ENCODE data around the gene SULF2. TPM values are rescaled to one million over a fixed set of nuclear protein-coding genes. Genes with fewer than 3 reads are reported as not detected.

Gene SULF2
- total RNA-seq, 1 experiment from 2014 or later = 0.69 TPM

GRCh38 chr20:47754946-47755652 is 30.2 kb downstream of the SULF2 start:
- no peak overlapping the region for H3K27ac ChIP-seq (ENCODE audit: low read depth, low read length, poor library complexity, severe bottlenecking)
- no peaks in the 10 kb centered on the region for H3K4me1 ChIP-seq (ENCODE audit: insufficient read depth, low read length, poor library complexity, severe bottlenecking)
- no peak overlapping the region for H3K4me3 ChIP-seq (ENCODE audit: low read depth, low read length, poor library complexity, severe bottlenecking)
- TF ChIP-seq, protein P1, sequence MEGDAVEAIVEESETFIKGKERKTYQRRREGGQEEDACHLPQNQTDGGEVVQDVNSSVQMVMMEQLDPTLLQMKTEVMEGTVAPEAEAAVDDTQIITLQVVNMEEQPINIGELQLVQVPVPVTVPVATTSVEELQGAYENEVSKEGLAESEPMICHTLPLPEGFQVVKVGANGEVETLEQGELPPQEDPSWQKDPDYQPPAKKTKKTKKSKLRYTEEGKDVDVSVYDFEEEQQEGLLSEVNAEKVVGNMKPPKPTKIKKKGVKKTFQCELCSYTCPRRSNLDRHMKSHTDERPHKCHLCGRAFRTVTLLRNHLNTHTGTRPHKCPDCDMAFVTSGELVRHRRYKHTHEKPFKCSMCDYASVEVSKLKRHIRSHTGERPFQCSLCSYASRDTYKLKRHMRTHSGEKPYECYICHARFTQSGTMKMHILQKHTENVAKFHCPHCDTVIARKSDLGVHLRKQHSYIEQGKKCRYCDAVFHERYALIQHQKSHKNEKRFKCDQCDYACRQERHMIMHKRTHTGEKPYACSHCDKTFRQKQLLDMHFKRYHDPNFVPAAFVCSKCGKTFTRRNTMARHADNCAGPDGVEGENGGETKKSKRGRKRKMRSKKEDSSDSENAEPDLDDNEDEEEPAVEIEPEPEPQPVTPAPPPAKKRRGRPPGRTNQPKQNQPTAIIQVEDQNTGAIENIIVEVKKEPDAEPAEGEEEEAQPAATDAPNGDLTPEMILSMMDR (conservative IDR thresholded peaks at IDR 0.05; ENCODE audit: low read depth, low read length) = no peak
- TF ChIP-seq EZH2 (IDR thresholded peaks at IDR 0.05; ENCODE audit: borderline replicate concordance, low read depth, low read length, poor library complexity, severe bottlenecking) = no peak
- no TSS peak for BruUV-seq (replicated peaks)
- no peak for DNase-seq (ENCODE audit: low spot score)
- CTCF ChIA-PET = no interaction called here
- intact Hi-C loops (cut with micrococcal nuclease; ENCODE audit: unreplicated experiment) = no loop called here
- H3K36me3 ChIP-seq (ENCODE audit: insufficient read depth, low read length, poor library complexity, severe bottlenecking) = no peaks in the 10 kb centered on the region
- POLR2A ChIA-PET (ENCODE audit: low non-redundant PET) = interaction anchor here (0.6 kb wide), 1 partner anchor 31 kb away, joined by 3 read pairs; no protein-coding TSS in a partner anchor
- no peaks in the 10 kb centered on the region for H3K27me3 ChIP-seq (replicated peaks; ENCODE audit: insufficient read depth, low read depth, low read length, poor library complexity)
- no peaks in the 10 kb centered on the region for H3K9me3 ChIP-seq (ENCODE audit: low read depth, low read length, poor library complexity, severe bottlenecking)

DNA sequence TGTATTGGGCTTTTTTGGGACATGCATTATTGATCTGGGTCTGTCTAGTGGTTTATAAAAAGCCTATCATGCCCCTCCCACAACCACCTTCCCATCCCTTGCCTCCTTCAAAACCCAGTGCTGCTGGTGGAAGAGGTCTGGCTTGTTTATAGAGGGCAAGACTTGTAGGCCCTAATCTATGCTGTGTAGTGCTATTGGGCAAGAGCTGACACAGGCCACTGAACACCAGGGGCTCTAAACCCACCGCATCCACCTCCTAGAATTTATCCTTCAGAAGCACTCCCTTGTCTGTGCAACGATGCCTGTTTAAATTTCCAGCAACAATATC is 30.9 kb downstream of the SULF2 start:
- intact Hi-C loops (cut with micrococcal nuclease; ENCODE audit: unreplicated experiment) = no loop called here
- ChIA-PET CTCF (no interaction called here), POLR2A (ENCODE audit: low non-redundant PET) (no interaction called here)
- no peak for DNase-seq (ENCODE audit: low spot score)
- no TSS peak for BruUV-seq (replicated peaks)
- no peak overlapping the region for H3K27ac ChIP-seq (ENCODE audit: low read depth, low read length, poor library complexity, severe bottlenecking)
- H3K36me3 ChIP-seq (ENCODE audit: insufficient read depth, low read length, poor library complexity, severe bottlenecking) = no peaks in the 10 kb centered on the region
- TF ChIP-seq, protein P1 (conservative IDR thresholded peaks at IDR 0.05; ENCODE audit: low read depth, low read length) = no peak
- no peak for TF ChIP-seq EZH2 (IDR thresholded peaks at IDR 0.05; ENCODE audit: borderline replicate concordance, low read depth, low read length, poor library complexity, severe bottlenecking)
- H3K9me3 ChIP-seq (ENCODE audit: low read depth, low read length, poor library complexity, severe bottlenecking) = no peaks in the 10 kb centered on the region
- H3K4me3 ChIP-seq (ENCODE audit: low read depth, low read length, poor library complexity, severe bottlenecking) = no peak overlapping the region
- H3K27me3 ChIP-seq (replicated peaks; ENCODE audit: insufficient read depth, low read depth, low read length, poor library complexity) = no peaks in the 10 kb centered on the region
- no peaks in the 10 kb centered on the region for H3K4me1 ChIP-seq (ENCODE audit: insufficient read depth, low read length, poor library complexity, severe bottlenecking)

DNA sequence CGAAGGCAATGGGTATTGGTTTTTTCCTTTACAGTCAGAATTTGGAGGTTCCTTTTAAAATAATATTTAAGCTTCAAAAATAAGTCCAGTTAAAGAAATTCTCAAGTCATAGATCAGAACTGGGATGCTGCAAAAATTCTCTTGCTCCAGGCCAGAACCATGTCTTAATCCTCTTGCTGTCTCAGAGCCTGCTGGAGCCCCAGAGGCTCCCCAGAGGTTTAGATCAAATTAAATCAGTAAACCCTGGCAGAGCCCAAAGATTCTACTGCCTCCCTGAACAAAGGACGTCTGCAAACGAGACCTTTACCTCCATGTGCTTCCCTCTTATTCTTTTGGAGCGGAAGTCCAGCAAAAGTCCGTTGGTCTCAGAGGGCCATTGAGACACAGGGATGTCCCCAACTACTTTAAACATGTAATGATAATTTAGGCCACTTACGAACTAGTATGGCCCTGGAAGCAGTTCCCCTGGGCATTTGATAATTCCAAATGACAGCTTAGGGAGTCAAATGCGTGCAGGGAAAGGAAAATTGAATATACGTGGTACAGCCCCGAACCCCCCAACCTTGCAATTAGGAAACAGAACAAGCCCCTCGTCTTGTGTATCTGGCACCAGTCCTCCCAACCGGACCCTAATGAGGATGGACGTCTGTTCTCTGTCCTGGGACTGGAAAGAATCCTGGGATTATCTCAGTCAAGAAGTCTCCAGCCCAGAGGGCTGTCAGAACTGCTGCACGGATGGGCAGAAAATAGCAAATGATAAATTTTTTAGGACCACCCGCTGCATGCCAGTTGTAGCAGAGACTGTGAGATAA is 31.5 kb downstream of the SULF2 start:
- H3K9me3 ChIP-seq (ENCODE audit: low read depth, low read length, poor library complexity, severe bottlenecking) = no peaks in the 10 kb centered on the region
- no peaks in the 10 kb centered on the region for H3K27me3 ChIP-seq (replicated peaks; ENCODE audit: insufficient read depth, low read depth, low read length, poor library complexity)
- ChIA-PET CTCF (no interaction called here), POLR2A (ENCODE audit: low non-redundant PET) (no interaction called here)
- no TSS peak for BruUV-seq (replicated peaks)
- DNase-seq (ENCODE audit: low spot score) = peak; percentile 37
- no peaks in the 10 kb centered on the region for H3K36me3 ChIP-seq (ENCODE audit: insufficient read depth, low read length, poor library complexity, severe bottlenecking)
- intact Hi-C loops (cut with micrococcal nuclease; ENCODE audit: unreplicated experiment) = no loop called here
- TF ChIP-seq, protein P1 (conservative IDR thresholded peaks at IDR 0.05; ENCODE audit: low read depth, low read length) = no peak
- TF ChIP-seq EZH2 (IDR thresholded peaks at IDR 0.05; ENCODE audit: borderline replicate concordance, low read depth, low read length, poor library complexity, severe bottlenecking) = no peak
- H3K4me1 ChIP-seq (ENCODE audit: insufficient read depth, low read length, poor library complexity, severe bottlenecking) = no peaks in the 10 kb centered on the region
- H3K27ac ChIP-seq (ENCODE audit: low read depth, low read length, poor library complexity, severe bottlenecking) = no peak overlapping the region
- H3K4me3 ChIP-seq (ENCODE audit: low read depth, low read length, poor library complexity, severe bottlenecking) = no peak overlapping the region
